Natural killer cell treated with Interleukin-12 subunit alpha and Interleukin-12 subunit beta and Interleukin-15 and Interleukin-18, amount 100 ng/mL, for 72 hours (primary cell): Measurements from ENCODE around the gene PLBD2. TPM values are rescaled to one million over a fixed set of nuclear protein-coding genes. Genes with fewer than 3 reads are reported as not detected.
A peak's percentile ranks its signal among the peaks of the same experiment; 100 is the strongest.
"Not testable (repeated sequence)": the region's sequence is repeated elsewhere in the genome, so short reads cannot be mapped to it uniquely, and the experiment has no call there.

Experiments
- ATAC-seq, 2 donors: fragments of 150-1000 bp; cut with Tn5 transposase in 1 of 2; sonication (Bioruptor Pico), chemical (Tn5 transposase) in 1 of 2; 2 replicates each; pipeline ENCODE4 v1.10.0; 2021
- DNase-seq: peaks from one replicate; pipeline ENCODE4 v3.0.0; 2022; ENCODE audit warnings: low spot score
- H3K27ac Mint-ChIP-seq, 2 donors: 1 replicate in 1 of 2; 2 replicates in 1 of 2; pipeline ENCODE4 v1.8.0; 2022; ENCODE audit warnings: mixed read lengths in 2 of 2, mild to moderate bottlenecking in 1 of 2, moderate library complexity in 1 of 2
- H3K27me3 Mint-ChIP-seq, 2 donors: 1 replicate in 1 of 2; 2 replicates in 1 of 2; pipeline ENCODE4 v1.8.0; 2022; ENCODE audit warnings: mixed read lengths in 2 of 2
- H3K36me3 Mint-ChIP-seq: one replicate; pipeline ENCODE4 v1.8.0; 2022; ENCODE audit warnings: mixed read lengths
- H3K4me1 Mint-ChIP-seq, 2 donors: 1 replicate in 1 of 2; 2 replicates in 1 of 2; pipeline ENCODE4 v1.8.0; 2022; ENCODE audit warnings: low read depth in 2 of 2, mixed read lengths in 2 of 2, mild to moderate bottlenecking in 1 of 2
- H3K4me3 Mint-ChIP-seq: one replicate; pipeline ENCODE4 v1.8.0; 2022; ENCODE audit warnings: mixed read lengths
- H3K9me3 Mint-ChIP-seq: 2 replicates; pipeline ENCODE4 v1.8.0; 2022; ENCODE audit warnings: mixed read lengths
- total RNA-seq, 2 donors: library from RNA; stranded (reverse); gene quantifications; one replicate each; pipeline ENCODE4 v1.2.3, GENCODE V29; 2022

PLBD2 gene
- total RNA-seq, 2 donors from 2014 or later = 23.2 to 26.8 TPM

DNA sequence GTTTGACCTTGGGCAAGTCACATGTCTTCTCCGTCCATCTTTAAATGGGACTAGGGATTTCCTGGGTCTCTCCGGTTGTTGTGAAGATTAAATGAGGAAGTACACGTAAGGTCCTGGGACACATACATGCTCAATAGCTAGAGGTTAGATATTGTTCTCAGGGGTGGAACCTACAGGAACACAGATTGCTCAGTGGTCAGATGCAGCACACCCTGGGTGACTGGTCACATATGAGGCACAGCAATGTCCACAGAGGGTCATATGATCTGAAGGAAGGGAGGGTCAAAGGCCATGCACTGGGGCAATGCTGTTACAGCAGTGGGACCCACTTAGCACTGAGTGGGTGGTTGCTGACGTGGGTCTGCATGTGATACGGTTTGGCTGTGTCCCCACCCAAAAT, 12.0 kb upstream of the PLBD2 start:
- H3K4me1 Mint-ChIP-seq = no peaks in the 10 kb centered on the region
- no peak for ATAC-seq

DNA sequence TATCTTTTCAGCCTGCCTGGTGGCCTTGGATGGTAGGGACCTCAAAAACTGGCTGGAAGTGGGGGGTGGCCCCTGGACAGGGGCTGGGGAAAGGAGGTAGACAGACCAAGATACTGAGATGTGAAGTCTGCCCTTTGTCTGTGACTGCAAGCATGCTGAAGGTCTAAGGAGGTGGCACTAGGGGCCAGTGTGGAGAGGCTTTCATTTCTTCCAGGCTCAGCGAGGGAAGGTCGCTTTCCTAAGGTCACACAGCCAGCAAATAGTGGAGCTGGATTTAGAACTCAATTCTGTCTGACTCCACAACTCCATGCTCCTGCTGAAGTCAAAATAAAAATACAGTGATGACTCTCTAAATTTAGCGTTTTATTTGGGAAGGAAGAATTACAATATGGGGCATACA, 11.3 kb upstream of the PLBD2 start:
- Mint-ChIP-seq H3K4me1 (no peaks in the 10 kb centered on the region), H3K36me3 (no peaks in the 10 kb centered on the region), H3K27me3 (peaks cover 10 to 14% of the 10 kb centered on the region in 2 donors), H3K9me3 (no peaks in the 10 kb centered on the region), H3K4me3 (no peak overlapping the region), H3K27ac (no peak overlapping the region)
- ATAC-seq (no peak), DNase-seq (no peak)

More for the DNA sequence above, 12.0 kb upstream of the PLBD2 start:
- H3K36me3 Mint-ChIP-seq = no peaks in the 10 kb centered on the region
- peaks cover 10 to 14% of the 10 kb centered on the region in 2 donors for H3K27me3 Mint-ChIP-seq
- no peaks in the 10 kb centered on the region for H3K9me3 Mint-ChIP-seq
- DNase-seq = no peak
- no peak overlapping the region for H3K27ac Mint-ChIP-seq
- H3K4me3 Mint-ChIP-seq = no peak overlapping the region

DNA sequence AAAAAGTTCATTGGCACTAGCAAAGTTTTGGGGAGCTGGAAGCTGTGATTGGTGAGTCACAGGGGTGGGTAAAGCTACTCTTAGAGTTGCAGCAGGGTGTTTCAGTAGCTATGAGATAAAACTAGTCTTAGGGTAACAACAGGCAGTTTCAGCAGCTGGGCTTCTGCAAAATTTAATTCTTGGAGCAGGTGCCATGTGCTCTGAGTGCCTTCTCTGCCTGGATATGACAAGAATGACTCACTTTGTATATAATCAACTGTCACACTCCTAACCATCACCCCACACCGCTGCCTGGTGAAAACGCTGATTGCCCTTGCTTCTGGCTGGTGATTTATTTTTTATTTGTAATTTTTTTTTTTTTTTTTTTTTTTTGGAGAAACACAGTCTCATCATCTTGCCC, 10.5 kb upstream of the PLBD2 start:
- Mint-ChIP-seq H3K4me1 (no peaks in the 10 kb centered on the region), H3K36me3 (no peaks in the 10 kb centered on the region), H3K27ac (no peak overlapping the region), H3K4me3 (no peak overlapping the region), H3K9me3 (no peaks in the 10 kb centered on the region), H3K27me3 (peaks cover 14 to 21% of the 10 kb centered on the region in 2 donors)
- no peak for ATAC-seq
- DNase-seq = no peak

DNA sequence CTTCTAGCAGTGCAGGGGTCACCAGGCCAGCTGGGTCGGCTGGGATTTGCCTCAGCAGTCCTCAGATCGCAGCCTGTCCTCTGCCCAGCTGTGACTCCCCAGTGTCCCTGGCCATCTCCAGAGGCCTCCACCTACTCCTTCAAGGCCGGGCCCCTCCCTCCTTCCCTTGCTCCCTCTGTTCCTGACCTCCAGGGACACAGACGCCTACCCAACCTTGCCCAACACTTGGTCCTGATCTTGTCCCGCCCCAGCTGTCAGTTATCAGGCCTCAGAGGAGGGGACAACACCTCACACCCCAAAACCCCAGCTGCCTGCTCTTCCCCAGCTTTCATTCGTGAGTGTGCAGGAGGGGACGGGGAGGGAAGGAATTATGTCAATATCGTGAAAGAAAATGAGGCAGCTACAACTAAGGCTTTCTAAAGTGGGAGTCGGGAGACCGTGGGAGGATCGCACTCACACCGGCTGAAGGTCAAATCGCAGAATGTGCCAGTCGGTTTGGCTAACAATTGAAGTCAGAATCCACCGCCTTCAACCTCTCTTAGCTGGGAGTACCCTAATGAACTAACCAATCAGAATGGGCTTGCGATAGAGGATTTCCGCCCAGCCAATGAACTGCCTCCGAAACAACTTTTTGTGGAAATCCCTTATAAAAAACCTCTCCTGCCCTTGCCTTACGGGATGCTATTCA, 9.4 kb upstream of the PLBD2 start:
- Mint-ChIP-seq H3K27ac (no peak overlapping the region), H3K36me3 (no peaks in the 10 kb centered on the region), H3K4me1 (no peaks in the 10 kb centered on the region), H3K27me3 (peaks cover 17 to 21% of the 10 kb centered on the region in 2 donors), H3K9me3 (no peaks in the 10 kb centered on the region), H3K4me3 (no peak overlapping the region)
- ATAC-seq = no peak
- DNase-seq = no peak

DNA sequence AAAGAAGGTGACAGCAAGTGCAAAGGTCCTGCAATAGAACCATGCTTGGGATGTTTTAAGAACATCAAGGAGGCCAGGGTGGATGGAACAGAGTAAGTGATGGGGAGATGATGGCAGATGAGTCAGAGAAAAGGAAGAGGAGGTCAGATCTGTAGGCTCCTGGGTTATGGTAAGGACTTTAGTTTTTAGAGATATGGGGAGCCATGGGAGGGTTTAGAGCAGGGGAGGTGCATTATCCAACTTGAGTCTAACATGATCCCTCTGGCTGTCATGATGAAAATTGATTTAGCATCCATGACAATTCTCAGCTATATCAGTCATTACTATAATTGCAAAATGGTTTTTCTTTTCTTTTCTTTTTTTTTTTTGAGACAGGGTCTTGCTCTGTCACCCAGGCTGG, 7.3 kb upstream of the PLBD2 start:
- DNase-seq (no peak), ATAC-seq (no peak)
- H3K9me3 Mint-ChIP-seq = no peaks in the 10 kb centered on the region
- H3K4me1 Mint-ChIP-seq = no peaks in the 10 kb centered on the region
- peaks cover 17 to 21% of the 10 kb centered on the region in 2 donors for H3K27me3 Mint-ChIP-seq
- no peak overlapping the region for H3K4me3 Mint-ChIP-seq
- no peaks in the 10 kb centered on the region for H3K36me3 Mint-ChIP-seq
- no peak overlapping the region for H3K27ac Mint-ChIP-seq

DNA sequence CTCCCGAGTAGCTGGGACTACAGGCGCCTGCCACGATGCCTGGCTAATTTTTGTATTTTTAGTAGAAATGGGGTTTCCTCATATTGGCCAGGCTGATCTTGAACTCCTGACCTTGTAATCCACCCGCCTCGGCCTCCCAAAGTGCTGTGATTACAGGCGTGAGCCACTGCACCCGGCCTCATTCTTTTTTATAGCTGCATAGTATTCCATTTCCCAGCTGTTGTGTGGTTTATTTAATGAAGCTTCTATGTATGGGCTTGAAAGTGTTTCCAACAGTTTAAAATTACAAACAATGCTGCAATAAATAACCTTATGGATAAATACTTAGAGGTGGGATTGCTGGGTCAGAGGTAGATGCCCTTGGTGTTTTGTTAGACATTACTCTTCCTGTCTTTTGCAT, 4.2 kb upstream of the PLBD2 start:
- not testable (repeated sequence) for H3K4me3 Mint-ChIP-seq, H3K4me1 Mint-ChIP-seq, ATAC-seq, H3K27ac Mint-ChIP-seq, H3K9me3 Mint-ChIP-seq, H3K36me3 Mint-ChIP-seq, DNase-seq
- peaks cover 14 to 17% of the 10 kb centered on the region in 2 donors for H3K27me3 Mint-ChIP-seq

DNA sequence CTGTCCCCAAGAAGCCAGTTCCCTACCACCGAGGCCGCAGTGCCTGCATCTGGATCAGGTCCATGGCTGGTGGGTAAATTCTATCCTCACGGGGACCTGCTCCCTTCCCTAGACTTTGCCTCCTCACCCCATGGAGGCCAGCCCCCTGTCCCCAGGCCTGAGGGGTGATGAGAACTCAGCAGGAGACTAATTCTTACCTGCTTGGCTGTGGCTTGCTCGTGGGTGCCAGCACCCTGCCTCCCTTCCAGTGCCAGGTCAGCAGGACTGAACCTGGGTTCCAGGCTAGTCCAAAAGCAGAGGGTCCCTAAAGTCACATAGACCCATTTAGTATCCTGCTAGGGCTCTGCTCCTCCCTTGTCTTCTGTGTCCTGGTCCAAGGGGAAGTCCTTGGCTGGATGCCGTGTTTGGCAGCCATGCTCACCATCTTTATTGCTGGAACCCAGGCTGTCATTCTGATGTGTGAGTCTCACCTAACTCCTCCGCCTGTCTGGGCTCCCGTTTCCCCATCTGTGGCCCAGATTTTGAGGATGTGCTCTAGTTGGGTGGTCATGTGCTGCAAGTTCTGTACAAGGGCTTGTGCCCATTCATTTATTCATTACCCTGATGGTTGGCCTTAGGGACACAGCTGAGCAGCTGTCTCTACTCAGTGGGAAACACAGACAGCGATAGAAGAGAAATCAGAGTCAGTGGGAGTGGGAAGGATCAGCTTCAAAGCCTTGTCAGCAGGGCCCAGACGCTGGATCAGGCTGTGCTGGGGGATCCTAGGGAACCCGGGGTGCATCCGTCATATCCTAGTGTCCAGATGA, 949 bp downstream of the PLBD2 start:
- Mint-ChIP-seq H3K27ac (peak overlapping the region; percentile 37 to 72), H3K4me1 (peaks cover 9 to 17% of the 10 kb centered on the region in 2 donors), H3K36me3 (no peaks in the 10 kb centered on the region), H3K27me3 (no peaks in the 10 kb centered on the region), H3K9me3 (no peaks in the 10 kb centered on the region), H3K4me3 (peak overlapping the region; percentile 88)
- no peak for ATAC-seq
- DNase-seq = no peak

DNA sequence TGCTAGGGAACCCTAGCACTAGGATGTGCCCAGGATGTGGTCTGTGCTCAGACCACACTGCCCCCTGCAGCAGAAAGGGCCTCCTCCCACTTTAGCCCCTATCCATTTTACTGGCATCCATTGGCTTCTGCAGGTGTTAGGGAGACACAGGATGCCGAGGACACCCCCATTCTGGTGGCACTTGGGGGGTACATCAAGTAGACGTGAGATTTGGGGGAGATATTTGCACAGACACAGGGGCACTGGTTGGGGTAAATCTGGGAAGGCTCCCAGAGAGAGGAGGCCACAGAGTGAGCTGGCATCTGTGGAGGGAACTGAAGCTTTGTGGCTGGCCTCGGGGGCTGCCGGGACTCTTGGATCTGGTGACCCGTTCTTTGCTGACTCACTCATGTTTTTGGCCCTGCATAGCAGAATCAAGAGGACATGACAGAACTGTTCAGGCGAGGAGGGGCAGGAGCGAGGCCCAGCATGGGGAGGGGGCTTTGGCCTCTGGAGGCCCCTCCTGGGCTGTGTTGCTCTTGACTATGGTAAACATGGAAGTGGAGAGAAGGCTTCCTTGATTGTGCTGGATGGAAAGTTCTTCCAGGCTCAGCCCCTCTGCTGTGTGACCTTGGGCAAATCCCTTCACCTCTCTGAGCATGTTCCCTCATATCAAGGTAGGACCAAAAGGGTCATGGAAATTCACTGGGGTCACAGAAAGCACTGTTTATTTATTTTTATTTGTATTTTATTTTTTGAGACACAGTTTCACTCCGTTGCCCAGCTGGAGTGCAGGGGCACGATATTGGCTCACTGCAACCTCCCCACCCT, 1.8 kb downstream of the PLBD2 start:
- Mint-ChIP-seq H3K4me3 (peak overlapping the region; percentile 88), H3K27ac (peak overlapping the region; percentile 37 to 72), H3K36me3 (no peaks in the 10 kb centered on the region)

DNA sequence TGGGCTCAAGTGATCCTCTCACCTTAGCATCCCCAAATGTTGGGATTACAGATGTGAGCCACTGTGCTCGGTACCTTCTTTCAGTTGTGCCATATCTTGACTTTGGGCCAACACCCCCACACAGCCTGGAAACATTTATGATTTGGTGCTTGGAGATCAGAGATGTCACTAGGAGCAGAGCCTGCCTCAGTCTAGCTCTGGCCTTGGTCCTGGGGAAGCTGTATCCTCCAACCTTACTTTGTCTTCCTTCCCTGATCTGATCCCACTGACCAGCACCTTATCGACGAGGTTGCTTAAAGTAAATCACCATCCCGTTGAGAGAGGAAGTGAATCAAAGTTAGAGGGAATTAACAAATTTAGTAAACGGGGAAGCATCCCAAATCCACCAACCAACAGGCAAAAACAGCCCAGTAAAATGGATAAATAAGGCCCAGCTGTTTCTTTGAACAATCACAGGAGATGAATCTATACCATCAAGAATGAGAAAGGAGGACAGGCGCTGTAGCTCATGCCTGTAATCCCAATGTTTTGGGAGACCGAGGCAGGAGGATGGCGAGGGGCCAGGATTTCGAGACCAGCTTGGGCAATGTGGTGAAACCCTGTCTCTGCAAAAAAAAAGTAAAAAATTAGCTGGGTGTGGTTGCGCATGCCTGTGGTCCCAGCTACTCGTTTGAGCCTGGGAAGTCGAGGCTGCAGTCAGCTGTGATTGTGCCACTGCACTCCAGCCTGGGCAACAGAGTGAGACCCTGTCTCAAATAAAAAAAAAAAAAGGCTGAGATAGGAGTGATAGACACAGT, 3.4 kb downstream of the PLBD2 start:
- DNase-seq (no peak), ATAC-seq (no peak)
- H3K27ac Mint-ChIP-seq = no peak overlapping the region
- H3K27me3 Mint-ChIP-seq = no peaks in the 10 kb centered on the region
- H3K36me3 Mint-ChIP-seq = no peaks in the 10 kb centered on the region
- no peak overlapping the region for H3K4me3 Mint-ChIP-seq
- no peaks in the 10 kb centered on the region for H3K9me3 Mint-ChIP-seq
- H3K4me1 Mint-ChIP-seq = peaks cover 9 to 17% of the 10 kb centered on the region in 2 donors

More for the DNA sequence above, 1.8 kb downstream of the PLBD2 start:
- no peak for ATAC-seq
- Mint-ChIP-seq H3K4me1 (peaks cover 9 to 17% of the 10 kb centered on the region in 2 donors), H3K9me3 (no peaks in the 10 kb centered on the region), H3K27me3 (no peaks in the 10 kb centered on the region)
- DNase-seq = no peak

DNA sequence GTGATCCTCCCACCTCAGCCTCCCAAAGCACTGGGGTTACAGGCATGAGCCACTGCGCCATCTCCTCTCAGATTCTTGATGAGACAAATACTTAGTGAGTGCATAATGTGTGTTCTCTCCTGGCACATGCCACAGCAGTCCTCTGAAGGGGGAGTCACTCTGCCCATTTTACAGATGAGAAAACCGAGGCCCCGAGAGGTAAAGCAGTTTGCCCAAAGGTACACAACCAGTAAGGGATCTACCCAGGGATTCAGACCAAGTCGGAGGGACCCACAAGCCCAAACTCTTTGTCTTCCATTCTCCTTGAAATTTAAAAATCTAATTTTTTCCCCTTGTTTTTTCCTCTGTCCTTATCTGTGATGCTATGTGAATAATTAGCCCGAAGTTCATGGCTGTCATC, 6.3 kb downstream of the PLBD2 start:
- ATAC-seq (no peak), DNase-seq (no peak)
- H3K27ac Mint-ChIP-seq = no peak overlapping the region
- H3K4me3 Mint-ChIP-seq = no peak overlapping the region
- peaks cover 1 to 14% of the 10 kb centered on the region in 2 donors for H3K4me1 Mint-ChIP-seq
- no peaks in the 10 kb centered on the region for H3K36me3 Mint-ChIP-seq
- no peaks in the 10 kb centered on the region for H3K27me3 Mint-ChIP-seq
- H3K9me3 Mint-ChIP-seq = no peaks in the 10 kb centered on the region

DNA sequence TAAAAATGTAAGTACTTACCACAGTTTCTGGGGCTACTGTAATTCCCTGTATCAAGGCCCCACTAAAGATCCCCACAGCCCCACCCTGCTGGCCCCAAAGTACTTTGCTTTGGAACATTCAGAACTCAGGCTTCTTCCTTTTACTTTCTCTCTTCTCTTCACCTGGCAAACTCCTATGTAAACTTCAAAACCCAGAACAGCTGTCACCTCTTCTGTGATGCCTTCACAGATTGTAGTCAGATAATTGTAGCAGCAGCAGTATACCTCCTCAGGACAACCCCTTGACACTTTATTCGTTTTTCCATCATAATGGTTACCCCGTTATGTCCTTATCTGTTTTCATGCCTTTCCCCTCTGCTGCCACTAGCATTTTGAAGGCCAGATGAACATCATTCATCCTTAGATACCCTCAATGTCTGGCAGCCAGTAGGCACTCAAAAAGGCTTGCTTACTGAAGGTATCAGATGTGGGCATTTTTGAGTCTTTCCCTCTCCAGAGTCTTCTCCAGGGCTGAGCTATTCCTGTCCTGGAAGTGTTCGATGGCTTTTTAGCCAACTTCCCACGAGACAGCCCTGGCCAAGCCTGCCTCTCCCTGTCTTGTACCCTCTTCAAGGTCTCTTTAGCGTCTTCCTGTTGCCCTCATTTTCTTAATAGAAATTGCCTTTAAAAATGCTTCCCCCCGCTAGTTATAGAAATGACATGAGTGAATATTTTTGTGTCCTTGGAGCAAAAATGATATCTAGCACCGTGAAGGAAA, 7.4 kb downstream of the PLBD2 start:
- H3K4me1 Mint-ChIP-seq = peaks cover 0 to 8% of the 10 kb centered on the region in 2 donors
- H3K27me3 Mint-ChIP-seq = no peaks in the 10 kb centered on the region
- H3K27ac Mint-ChIP-seq = no peak overlapping the region
- no peaks in the 10 kb centered on the region for H3K9me3 Mint-ChIP-seq
- DNase-seq = no peak
- no peak for ATAC-seq
- H3K4me3 Mint-ChIP-seq = no peak overlapping the region
- no peaks in the 10 kb centered on the region for H3K36me3 Mint-ChIP-seq

DNA sequence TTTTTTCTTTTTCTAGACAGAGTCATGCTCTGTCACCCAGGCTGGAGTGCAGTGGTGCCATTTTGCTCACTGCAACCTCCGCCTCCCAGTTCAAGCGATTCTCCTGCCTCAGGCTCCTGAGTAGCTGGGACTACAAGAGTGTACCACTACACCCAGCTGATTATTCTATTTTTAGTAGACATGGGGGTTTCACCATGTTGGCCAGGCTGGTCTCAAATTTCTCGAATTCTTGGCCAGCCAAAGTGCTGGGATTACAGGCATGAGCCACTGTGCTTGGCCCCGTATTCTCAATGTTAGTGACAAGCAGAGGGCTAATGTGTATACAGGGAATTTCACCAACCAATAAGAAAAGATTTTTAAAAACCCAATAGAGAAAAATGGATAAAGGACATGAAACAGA, 8.4 kb downstream of the PLBD2 start:
- Mint-ChIP-seq H3K36me3 (no peaks in the 10 kb centered on the region), H3K9me3 (no peaks in the 10 kb centered on the region), H3K27ac (no peak overlapping the region), H3K4me1 (peaks cover 0 to 5% of the 10 kb centered on the region in 2 donors), H3K27me3 (no peaks in the 10 kb centered on the region), H3K4me3 (no peak overlapping the region)
- ATAC-seq (no peak), DNase-seq (no peak)

DNA sequence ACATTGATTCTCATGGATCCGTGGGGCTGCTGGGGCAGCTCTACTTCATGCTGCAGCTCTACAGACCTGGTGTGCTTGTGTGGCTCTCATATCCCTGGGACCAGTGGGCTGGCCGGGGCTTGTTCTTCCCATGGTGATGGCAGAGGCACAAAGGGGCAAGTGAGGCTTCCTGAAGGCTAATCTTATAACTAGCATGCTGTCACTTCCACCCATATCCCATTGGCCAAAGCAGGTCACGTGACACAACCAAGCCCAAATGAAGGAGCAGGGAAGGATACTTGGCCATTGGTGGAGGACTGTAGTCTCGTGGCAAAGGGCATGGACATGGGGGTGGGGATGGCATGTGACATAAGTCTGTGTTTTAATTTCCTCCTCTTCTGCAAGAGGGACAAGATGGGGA, 9.9 kb downstream of the PLBD2 start:
- H3K27me3 Mint-ChIP-seq = no peaks in the 10 kb centered on the region
- H3K36me3 Mint-ChIP-seq = peaks cover 4% of the 10 kb centered on the region
- no peak overlapping the region for H3K4me3 Mint-ChIP-seq
- no peak for ATAC-seq
- no peak for DNase-seq
- no peaks in the 10 kb centered on the region for H3K9me3 Mint-ChIP-seq
- H3K4me1 Mint-ChIP-seq = peaks cover 0 to 5% of the 10 kb centered on the region in 2 donors
- no peak overlapping the region for H3K27ac Mint-ChIP-seq
